Vagina (tissue), 2 donors: ENCODE data around the gene NUP153. TPM values are rescaled to one million over a fixed set of nuclear protein-coding genes. Genes with fewer than 3 reads are reported as not detected.

Experiments used
- DNase-seq, 2 donors: peaks; one replicate each; pipeline ENCODE4 v3.0.0-alpha.2; 2017; ENCODE audit errors: extremely low spot score in 2 of 2
- H3K27ac ChIP-seq: fragments of 200-600 bp; sonication (generic); one replicate; pipeline ENCODE4 v1.5.1; 2019
- H3K27me3 ChIP-seq: fragments of 200-600 bp; sonication (generic); one replicate; pipeline ENCODE4 v1.5.1; 2019
- H3K36me3 ChIP-seq, 2 donors: fragments of 200-600 bp; sonication (generic); one replicate each; pipeline ENCODE4 v1.5.1; 2017 to 2019
- H3K4me1 ChIP-seq: fragments of 200-600 bp; sonication (generic); one replicate; pipeline ENCODE4 v1.5.1; 2019
- H3K4me3 ChIP-seq, 2 donors: fragments of 200-600 bp; sonication (generic); 1 replicate in 1 of 2; 2 replicates in 1 of 2; pipeline ENCODE4 v1.5.1; 2016 to 2019
- H3K9me3 ChIP-seq: fragments of 200-600 bp; sonication (generic); one replicate; pipeline ENCODE4 v1.5.1; 2019
- POLR2A ChIP-seq, 2 donors: fragments of 450-650 bp; IDR thresholded peaks; one replicate each; pipeline ENCODE4 v1.6.1; 2017; ENCODE audit warnings: antibody characterized with exemption in 2 of 2, mild to moderate bottlenecking in 2 of 2, moderate library complexity in 2 of 2
- POLR2AphosphoS5 ChIP-seq, 2 donors: sonication (generic); formaldehyde crosslinking; IDR thresholded peaks; one replicate each; pipeline ENCODE4 v1.9.0; 2017; ENCODE audit warnings: antibody characterized with exemption in 2 of 2, mild to moderate bottlenecking in 2 of 2, low read depth in 1 of 2; ENCODE audit not compliant: insufficient read depth in 1 of 2
- intact Hi-C: fragments of 100-400 bp; cut with DNase I; formaldehyde crosslinking; loops from one replicate; pipeline ENCODE4 v1.15.1; 2023
- total RNA-seq: library from RNA; depleted of rRNA; stranded (reverse); fragments of >200 nt; gene quantifications from one replicate; pipeline ENCODE4 v1.2.3, GENCODE V29; 2016
- TF ChIP-seq, protein P1 (sequence below), 3 experiments: fragments of 450-650 bp in 2 of 3; fragments of 200-600 bp in 1 of 3; sonication (generic) in 1 of 3; IDR thresholded peaks; one replicate each; pipeline ENCODE4 v1.5.1; 2017 to 2019; ENCODE audit warnings: antibody characterized with exemption in 3 of 3, mild to moderate bottlenecking in 2 of 3, moderate library complexity in 2 of 3

Gene NUP153
- total RNA-seq, 1 donor from 2014 or later: 44.0 TPM

DNA sequence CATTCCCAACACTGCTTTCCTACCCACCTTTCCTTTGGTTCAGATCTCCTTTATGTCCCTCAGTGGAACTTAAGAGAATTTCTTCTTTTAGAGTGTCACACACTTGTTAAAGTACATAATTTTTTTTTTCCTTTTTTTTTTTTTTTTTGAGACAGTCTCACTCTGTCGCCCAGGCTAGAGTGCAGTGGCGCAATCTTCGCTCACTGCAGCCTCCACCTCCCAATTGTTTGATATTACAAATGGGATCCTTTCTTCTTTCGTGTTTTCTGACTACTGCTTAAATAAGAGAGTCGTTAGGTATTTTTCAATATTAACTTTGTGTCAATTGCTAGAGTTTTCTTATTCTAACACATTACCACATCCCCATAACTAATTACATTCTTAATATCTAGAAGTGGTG is 29.1 kb downstream of the NUP153 start:
- Histone ChIP-seq H3K9me3 (no peaks in the 10 kb centered on the region), H3K27me3 (no peaks in the 10 kb centered on the region), H3K4me3 (no peak overlapping the region), H3K27ac (no peak overlapping the region), H3K4me1 (no peaks in the 10 kb centered on the region), H3K36me3 (peaks cover 0 to 24% of the 10 kb centered on the region in 2 donors)
- intact Hi-C loops: no loop called here
- TF ChIP-seq POLR2A (IDR thresholded peaks at IDR 0.05) (no peak), POLR2AphosphoS5 (IDR thresholded peaks at IDR 0.05; ENCODE audit: insufficient read depth in 1 of 2, low read depth in 1 of 2) (no peak)
- TF ChIP-seq, protein P1, sequence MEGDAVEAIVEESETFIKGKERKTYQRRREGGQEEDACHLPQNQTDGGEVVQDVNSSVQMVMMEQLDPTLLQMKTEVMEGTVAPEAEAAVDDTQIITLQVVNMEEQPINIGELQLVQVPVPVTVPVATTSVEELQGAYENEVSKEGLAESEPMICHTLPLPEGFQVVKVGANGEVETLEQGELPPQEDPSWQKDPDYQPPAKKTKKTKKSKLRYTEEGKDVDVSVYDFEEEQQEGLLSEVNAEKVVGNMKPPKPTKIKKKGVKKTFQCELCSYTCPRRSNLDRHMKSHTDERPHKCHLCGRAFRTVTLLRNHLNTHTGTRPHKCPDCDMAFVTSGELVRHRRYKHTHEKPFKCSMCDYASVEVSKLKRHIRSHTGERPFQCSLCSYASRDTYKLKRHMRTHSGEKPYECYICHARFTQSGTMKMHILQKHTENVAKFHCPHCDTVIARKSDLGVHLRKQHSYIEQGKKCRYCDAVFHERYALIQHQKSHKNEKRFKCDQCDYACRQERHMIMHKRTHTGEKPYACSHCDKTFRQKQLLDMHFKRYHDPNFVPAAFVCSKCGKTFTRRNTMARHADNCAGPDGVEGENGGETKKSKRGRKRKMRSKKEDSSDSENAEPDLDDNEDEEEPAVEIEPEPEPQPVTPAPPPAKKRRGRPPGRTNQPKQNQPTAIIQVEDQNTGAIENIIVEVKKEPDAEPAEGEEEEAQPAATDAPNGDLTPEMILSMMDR (IDR thresholded peaks at IDR 0.05): no peak
- no peak for DNase-seq

DNA sequence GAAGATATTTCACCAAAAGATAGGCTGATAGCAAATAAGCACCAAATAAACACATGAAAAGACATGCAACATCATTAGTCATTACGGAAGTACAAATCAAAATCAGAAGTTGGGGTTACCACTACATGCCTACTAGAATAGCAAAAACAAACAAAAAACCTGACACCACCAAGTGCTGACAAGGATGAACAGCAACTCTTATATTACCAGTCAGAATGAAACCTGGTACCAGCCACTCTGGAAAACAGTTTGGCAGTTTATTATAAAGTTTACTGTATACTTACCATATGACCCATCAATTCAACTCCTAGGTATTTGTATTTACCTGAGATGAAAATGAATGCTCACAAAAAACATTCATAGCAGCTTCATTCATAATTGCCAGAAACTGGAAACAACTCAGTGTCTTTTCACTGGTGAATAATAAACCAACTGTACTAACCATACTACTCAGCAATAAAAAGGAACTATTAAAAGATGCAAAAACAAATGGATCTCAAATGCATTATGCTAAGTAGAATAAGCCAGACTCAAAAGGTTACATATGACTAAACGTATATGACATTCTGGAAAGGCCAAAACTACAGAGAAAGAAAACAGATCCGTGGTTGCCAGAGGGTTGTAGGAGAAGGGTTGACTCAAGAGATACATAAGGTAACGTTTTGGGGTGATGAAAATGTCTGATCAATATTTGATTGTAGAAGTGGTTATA is 33.0 kb downstream of the NUP153 start:
- TF ChIP-seq POLR2A (IDR thresholded peaks at IDR 0.05) (no peak), POLR2AphosphoS5 (IDR thresholded peaks at IDR 0.05; ENCODE audit: insufficient read depth in 1 of 2, low read depth in 1 of 2) (no peak)
- TF ChIP-seq, protein P1 (IDR thresholded peaks at IDR 0.05): no peak
- no peaks in the 10 kb centered on the region for H3K9me3 ChIP-seq
- intact Hi-C loops: no loop called here
- DNase-seq: no peak
- no peaks in the 10 kb centered on the region for H3K4me1 ChIP-seq
- no peaks in the 10 kb centered on the region for H3K27me3 ChIP-seq
- no peak overlapping the region for H3K4me3 ChIP-seq
- H3K36me3 ChIP-seq: peaks cover 0 to 53% of the 10 kb centered on the region in 2 donors
- H3K27ac ChIP-seq: no peak overlapping the region

DNA sequence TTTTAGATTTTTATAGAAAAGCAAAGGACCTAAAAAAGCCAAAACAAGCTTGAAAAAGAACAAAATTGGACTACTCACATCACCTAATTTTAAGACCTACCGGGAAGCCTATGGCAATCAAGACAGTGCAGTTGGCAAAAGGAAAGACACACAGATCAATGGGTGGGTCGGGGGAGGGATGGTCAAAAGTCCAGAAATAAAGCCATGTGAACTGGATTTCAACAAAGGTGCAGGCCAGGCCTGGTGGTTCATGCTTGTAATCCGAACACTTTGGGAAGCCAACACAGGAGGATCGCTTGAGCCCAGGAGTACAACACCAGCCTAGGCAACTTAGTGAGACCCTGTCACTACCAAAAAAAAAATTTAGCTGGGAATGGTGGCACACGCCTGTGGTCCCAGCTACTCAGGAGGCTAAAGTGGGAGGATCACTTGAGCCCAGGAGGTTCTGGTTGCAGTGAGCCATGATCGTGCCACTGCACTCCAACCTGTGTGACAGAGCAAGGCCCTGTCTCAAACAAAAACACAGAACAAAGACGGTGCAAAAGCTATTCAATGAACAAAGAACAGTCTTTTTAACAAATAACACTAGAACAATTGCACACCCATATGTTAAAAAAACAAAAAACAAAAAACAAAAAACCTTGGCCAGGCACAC is 34.5 kb downstream of the NUP153 start:
- intact Hi-C loops: no loop called here
- TF ChIP-seq, protein P1 (IDR thresholded peaks at IDR 0.05): no peak
- no peak for TF ChIP-seq POLR2A (IDR thresholded peaks at IDR 0.05)
- H3K4me1 ChIP-seq: no peaks in the 10 kb centered on the region
- H3K4me3 ChIP-seq: no peak overlapping the region
- H3K36me3 ChIP-seq: peaks cover 0 to 69% of the 10 kb centered on the region in 2 donors
- H3K9me3 ChIP-seq: no peaks in the 10 kb centered on the region
- H3K27me3 ChIP-seq: no peaks in the 10 kb centered on the region
- no peak overlapping the region for H3K27ac ChIP-seq
- no peak for DNase-seq

DNA sequence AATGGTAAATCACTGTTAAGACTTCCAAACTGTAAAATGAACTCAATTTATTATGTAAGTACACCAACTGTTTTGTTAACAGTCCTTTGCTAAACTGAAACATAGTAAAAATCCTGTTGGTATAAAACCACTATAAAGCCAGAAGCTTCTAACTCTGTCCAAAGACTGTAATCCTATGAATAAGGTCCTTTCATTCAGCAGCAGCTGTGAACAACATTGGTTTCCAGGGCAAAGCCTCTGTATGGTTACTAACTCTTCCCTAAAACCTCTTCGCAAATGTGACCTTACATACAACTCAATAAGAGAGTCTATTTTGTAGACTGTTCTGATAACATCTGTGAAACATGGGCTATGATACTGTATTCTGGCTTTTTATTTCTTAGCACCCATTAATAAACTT is 40.1 kb downstream of the NUP153 start:
- H3K9me3 ChIP-seq: no peaks in the 10 kb centered on the region
- H3K27me3 ChIP-seq: no peaks in the 10 kb centered on the region
- TF ChIP-seq, protein P1 (IDR thresholded peaks at IDR 0.05): no peak
- TF ChIP-seq POLR2A (IDR thresholded peaks at IDR 0.05): no peak
- no peak for TF ChIP-seq POLR2AphosphoS5 (IDR thresholded peaks at IDR 0.05; ENCODE audit: insufficient read depth in 1 of 2, low read depth in 1 of 2)
- DNase-seq: no peak
- no peaks in the 10 kb centered on the region for H3K4me1 ChIP-seq
- no peak overlapping the region for H3K4me3 ChIP-seq
- H3K27ac ChIP-seq: no peak overlapping the region
- intact Hi-C loops: no loop called here
- peaks cover 0 to 55% of the 10 kb centered on the region in 2 donors for H3K36me3 ChIP-seq

DNA sequence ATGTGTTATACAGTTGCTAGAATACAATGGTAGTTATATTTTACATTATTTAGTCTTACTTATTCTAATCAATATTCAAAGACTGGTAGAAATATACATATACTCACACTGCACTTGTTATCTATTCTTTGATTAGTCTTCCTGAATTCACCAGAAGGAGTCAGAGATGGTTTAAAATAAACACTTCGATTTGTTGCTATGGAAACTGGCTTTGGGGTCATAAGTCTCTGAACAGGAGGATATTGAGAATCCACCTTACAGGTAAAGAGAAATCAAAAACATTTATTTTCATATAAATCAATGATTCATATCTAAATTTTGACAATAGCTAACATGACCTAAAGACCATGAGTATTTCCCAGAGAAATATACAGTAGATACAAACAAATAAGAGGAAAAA is 41.6 kb downstream of the NUP153 start:
- H3K27ac ChIP-seq: no peak overlapping the region
- peaks cover 0 to 56% of the 10 kb centered on the region in 2 donors for H3K36me3 ChIP-seq
- H3K4me1 ChIP-seq: no peaks in the 10 kb centered on the region
- DNase-seq: no peak
- TF ChIP-seq POLR2AphosphoS5 (IDR thresholded peaks at IDR 0.05; ENCODE audit: insufficient read depth in 1 of 2, low read depth in 1 of 2): no peak
- no peak overlapping the region for H3K4me3 ChIP-seq
- H3K9me3 ChIP-seq: no peaks in the 10 kb centered on the region
- no peaks in the 10 kb centered on the region for H3K27me3 ChIP-seq
- intact Hi-C loops: no loop called here
